Stimulated activated CD4-positive, alpha-beta T cell treated with anti-CD3 and anti-CD28 coated beads, Interleukin-1b, Interleukin-23, amount 100 ng/mL, for 24 hours (primary cell): ENCODE results near the gene HAPLN2.
A peak's percentile ranks its signal among the peaks of the same experiment; 100 is the strongest.
"Not testable (repeated sequence)": the region's sequence is repeated elsewhere in the genome, so short reads cannot be mapped to it uniquely, and the experiment has no call there.

Experiments
- DNase-seq, 4 experiments: peaks; one replicate each; pipeline ENCODE4 v3.0.0-alpha.2; 2020; ENCODE audit warnings: low read depth in 4 of 4, low spot score in 1 of 4

The HAPLN2 gene

GRCh38 chr1:156616463-156616862 lies 2.8 kb upstream of the HAPLN2 start:
- no peak for DNase-seq

- DNase-seq = no peak
These were observed 354 bp downstream of the HAPLN2 start for GRCh38 chr1:156619582-156619955.

GRCh38 chr1:156622581-156623297 lies 3.5 kb downstream of the HAPLN2 start:
- no peak for DNase-seq

- peak in 1 of 4 experiments; percentile 40 for DNase-seq
These were observed 5.0 kb downstream of the HAPLN2 start for GRCh38 chr1:156623946-156624813.

- no peak for DNase-seq
These were observed 5.7 kb downstream of the HAPLN2 start for GRCh38 chr1:156624814-156625435.

GRCh38 chr1:156625436-156626078 lies 6.3 kb downstream of the HAPLN2 start:
- peak in 3 of 4 experiments; percentile 40 to 68 (median 46) for DNase-seq

- DNase-seq = no peak
These were observed 6.8 kb downstream of the HAPLN2 start for GRCh38 chr1:156626079-156626438.

- no peak for DNase-seq
These were observed 8.2 kb downstream of the HAPLN2 start for GRCh38 chr1:156627313-156627880.

- DNase-seq = no peak
These were observed 10.7 kb downstream of the HAPLN2 start for GRCh38 chr1:156629823-156630449.

GRCh38 chr1:156631152-156631551 lies 11.9 kb downstream of the HAPLN2 start:
- DNase-seq = not testable (repeated sequence)

GRCh38 chr1:156632355-156632754 lies 13.1 kb downstream of the HAPLN2 start:
- DNase-seq = no peak

GRCh38 chr1:156638189-156638985 lies 19.2 kb downstream of the HAPLN2 start:
- DNase-seq = no peak

- no peak for DNase-seq
These were observed 20.4 kb downstream of the HAPLN2 start for GRCh38 chr1:156639601-156640101.

- DNase-seq = no peak
These were observed 21.9 kb downstream of the HAPLN2 start for GRCh38 chr1:156640842-156641706.

- no peak for DNase-seq
These were observed 22.6 kb downstream of the HAPLN2 start, which contains the start of gene BCAN for GRCh38 chr1:156641761-156642264. Gene BCAN, plus strand, starts transcription at chr1:156642117. Its CDS starts 3,938 bp downstream, at chr1:156646055.

- no peak for DNase-seq
These were observed 23.2 kb downstream of the HAPLN2 start for GRCh38 chr1:156642265-156643048.

GRCh38 chr1:156643049-156643777 lies 24.0 kb downstream of the HAPLN2 start:
- no peak for DNase-seq
